Natural killer cell (primary cell): ENCODE results near the gene MYCBP2. TPM values are rescaled to one million over a fixed set of nuclear protein-coding genes. Genes with fewer than 3 reads are reported as not detected.
"Not testable (repeated sequence)": the region's sequence is repeated elsewhere in the genome, so short reads cannot be mapped to it uniquely, and the experiment has no call there.

Experiments
- ATAC-seq, 3 donors: fragments of 150-1000 bp in 2 of 3; fragments of 200-7000 bp in 1 of 3; cut with Tn5 transposase; 1 replicate in 1 of 3; 2 replicates in 2 of 3; pipeline ENCODE4 v1.10.0; 2021; ENCODE audit warnings: mild to moderate bottlenecking in 2 of 3, moderate library complexity in 2 of 3
- DNase-seq, 2 donors: peaks; one replicate each; pipeline versions ENCODE4 v3.0.0 to v3.0.0-alpha.2; 2013 to 2021; ENCODE audit warnings: mixed read lengths in 1 of 2
- H3K27ac ChIP-seq: one replicate; pipeline ENCODE4 v1.5.1; 2013; ENCODE audit warnings: mild to moderate bottlenecking, low read length
- H3K27me3 ChIP-seq: one replicate; pipeline ENCODE4 v1.6.1; 2013; ENCODE audit warnings: low read length; ENCODE audit not compliant: control insufficient read depth, insufficient read depth
- H3K36me3 ChIP-seq: one replicate; pipeline ENCODE4 v1.6.1; 2013; ENCODE audit warnings: low read length; ENCODE audit not compliant: control insufficient read depth, insufficient read depth
- H3K4me1 ChIP-seq: one replicate; pipeline ENCODE4 v1.6.1; 2013; ENCODE audit warnings: low read length; ENCODE audit not compliant: control insufficient read depth, insufficient read depth
- H3K4me3 ChIP-seq: one replicate; pipeline ENCODE4 v1.5.1; 2013; ENCODE audit warnings: low read length
- H3K9me3 ChIP-seq: one replicate; pipeline ENCODE4 v1.6.1; 2013; ENCODE audit warnings: low read length; ENCODE audit not compliant: control insufficient read depth, insufficient read depth
- H3K27ac Mint-ChIP-seq, 2 donors: one replicate each; pipeline ENCODE4 v1.8.0; 2022; ENCODE audit warnings: mild to moderate bottlenecking in 2 of 2, mixed read lengths in 2 of 2, moderate library complexity in 1 of 2
- H3K27me3 Mint-ChIP-seq, 2 donors: one replicate each; pipeline ENCODE4 v1.8.0; 2022; ENCODE audit warnings: low read depth in 2 of 2, mixed read lengths in 2 of 2
- H3K36me3 Mint-ChIP-seq: one replicate; pipeline ENCODE4 v1.8.0; 2022; ENCODE audit warnings: mixed read lengths
- H3K4me1 Mint-ChIP-seq, 2 donors: one replicate each; pipeline ENCODE4 v1.8.0; 2022; ENCODE audit warnings: mixed read lengths in 2 of 2
- H3K4me3 Mint-ChIP-seq: one replicate; pipeline ENCODE4 v1.8.0; 2022; ENCODE audit warnings: mild to moderate bottlenecking, moderate library complexity, mixed read lengths
- H3K9me3 Mint-ChIP-seq, 2 donors: one replicate each; pipeline ENCODE4 v1.8.0; 2022; ENCODE audit warnings: mixed read lengths in 2 of 2
- CTCF ChIP-seq: fragments of 200-600 bp; IDR thresholded peaks from one replicate; pipeline ENCODE4 v1.8.0; 2022; ENCODE audit warnings: antibody characterized with exemption
- WGBS: methylation state at CpG from one replicate; pipeline ENCODE4 v1.1.7; 2013; ENCODE audit warnings: missing lambda C conversion rate; ENCODE audit not compliant: insufficient coverage; 5-methylcytosine and 5-hydroxymethylcytosine counted together
- intact Hi-C: fragments of 100-400 bp; cut with micrococcal nuclease; formaldehyde crosslinking; loops from one replicate; pipeline ENCODE4 v1.14.2; 2022
- total RNA-seq, 4 donors: library from RNA; stranded (reverse); fragments of 120-200 nt in 1 of 4; gene quantifications; one replicate each; pipeline versions ENCODE4 v1.2.3 to v1.2.4, GENCODE V29; 2013 to 2022

Gene MYCBP2
- total RNA-seq, 3 donors from 2014 or later (not counting 1 experiment from before 2014, with no cell fraction given), result 119 to 155 (median 147) TPM

GRCh38 chr13:77218274-77218673, 108.6 kb downstream of the MYCBP2 start:
- Histone ChIP-seq H3K4me1 (no peaks in the 10 kb centered on the region), H3K27ac (no peak overlapping the region), H3K9me3 (no peaks in the 10 kb centered on the region), H3K4me3 (no peak overlapping the region), H3K36me3 (peaks cover 75% of the 10 kb centered on the region), H3K27me3 (no peaks in the 10 kb centered on the region)
- H3K27me3 Mint-ChIP-seq, result no peaks in the 10 kb centered on the region
- no peak for DNase-seq
- peaks cover 0 to 4% of the 10 kb centered on the region in 2 donors for H3K4me1 Mint-ChIP-seq
- TF ChIP-seq CTCF, result no peak
- 65% methylated on average over 4 of the region's 4 CpGs for whole genome bisulfite sequencing
- no peak for ATAC-seq
- no peak overlapping the region for H3K4me3 Mint-ChIP-seq
- no peak overlapping the region for H3K27ac Mint-ChIP-seq
- H3K9me3 Mint-ChIP-seq, result no peaks in the 10 kb centered on the region
- peaks cover 11% of the 10 kb centered on the region for H3K36me3 Mint-ChIP-seq
- intact Hi-C loops, result no loop called here

- no peaks in the 10 kb centered on the region for H3K4me1 ChIP-seq
- ATAC-seq (no peak), DNase-seq (no peak)
- H3K4me3 Mint-ChIP-seq, result no peak overlapping the region
- H3K9me3 ChIP-seq, result no peaks in the 10 kb centered on the region
- peaks cover 0 to 4% of the 10 kb centered on the region in 2 donors for H3K4me1 Mint-ChIP-seq
- H3K27ac ChIP-seq, result no peak overlapping the region
- H3K4me3 ChIP-seq, result no peak overlapping the region
- H3K36me3 ChIP-seq, result peaks cover 72% of the 10 kb centered on the region
- H3K27me3 Mint-ChIP-seq, result no peaks in the 10 kb centered on the region
- no peak for TF ChIP-seq CTCF
- H3K36me3 Mint-ChIP-seq, result peaks cover 11% of the 10 kb centered on the region
- H3K27ac Mint-ChIP-seq, result no peak overlapping the region
- 94% methylated on average over 2 of the region's 2 CpGs for WGBS
- no peaks in the 10 kb centered on the region for H3K9me3 Mint-ChIP-seq
- intact Hi-C loops, result no loop called here
- H3K27me3 ChIP-seq, result no peaks in the 10 kb centered on the region
These were observed 111.4 kb downstream of the MYCBP2 start for GRCh38 chr13:77215543-77215942.

- no peak overlapping the region for H3K4me3 Mint-ChIP-seq
- peaks cover 0 to 8% of the 10 kb centered on the region in 2 donors for H3K4me1 Mint-ChIP-seq
- H3K4me1 ChIP-seq, result no peaks in the 10 kb centered on the region
- H3K27ac ChIP-seq, result no peak overlapping the region
- H3K4me3 ChIP-seq, result no peak overlapping the region
- no peak for TF ChIP-seq CTCF
- H3K36me3 Mint-ChIP-seq, result peaks cover 11% of the 10 kb centered on the region
- H3K27ac Mint-ChIP-seq, result no peak overlapping the region
- DNase-seq (no peak), ATAC-seq (no peak)
- H3K9me3 ChIP-seq, result no peaks in the 10 kb centered on the region
- H3K27me3 ChIP-seq, result no peaks in the 10 kb centered on the region
- peaks cover 74% of the 10 kb centered on the region for H3K36me3 ChIP-seq
- 88% methylated on average over 5 of the region's 5 CpGs for WGBS
- no peaks in the 10 kb centered on the region for H3K27me3 Mint-ChIP-seq
- intact Hi-C loops, result no loop called here
- no peaks in the 10 kb centered on the region for H3K9me3 Mint-ChIP-seq
These were observed 113.2 kb downstream of the MYCBP2 start for GRCh38 chr13:77213644-77214043.

GRCh38 chr13:77207943-77208342, 119.0 kb downstream of the MYCBP2 start:
- Mint-ChIP-seq H3K36me3 (no peaks in the 10 kb centered on the region), H3K27ac (peak overlapping the region; percentile 1 to 50), H3K4me3 (no peak overlapping the region), H3K9me3 (no peaks in the 10 kb centered on the region), H3K4me1 (peaks cover 5 to 10% of the 10 kb centered on the region in 2 donors), H3K27me3 (no peaks in the 10 kb centered on the region)
- TF ChIP-seq CTCF, result no peak
- Histone ChIP-seq H3K36me3 (peaks cover 53% of the 10 kb centered on the region), H3K9me3 (no peaks in the 10 kb centered on the region), H3K4me1 (no peaks in the 10 kb centered on the region), H3K27me3 (no peaks in the 10 kb centered on the region), H3K27ac (no peak overlapping the region), H3K4me3 (no peak overlapping the region)
- ATAC-seq (no peak), DNase-seq (no peak)
- intact Hi-C loops, result no loop called here
- 92% methylated on average over 1 of the region's 1 CpG for WGBS

GRCh38 chr13:77198995-77199394, 127.9 kb downstream of the MYCBP2 start:
- H3K4me1 Mint-ChIP-seq, H3K9me3 Mint-ChIP-seq, H3K4me1 ChIP-seq, H3K27me3 Mint-ChIP-seq, H3K4me3 Mint-ChIP-seq, H3K27ac Mint-ChIP-seq, H3K27me3 ChIP-seq, H3K27ac ChIP-seq, H3K9me3 ChIP-seq, intact Hi-C loops, DNase-seq, H3K4me3 ChIP-seq, ATAC-seq, H3K36me3 Mint-ChIP-seq: not testable (repeated sequence)
- H3K36me3 ChIP-seq, result peaks cover 25% of the 10 kb centered on the region
- WGBS, result 97% methylated on average over 8 of the region's 16 CpGs
